LNCAP (cell line): ENCODE results near the gene MAP4K3.

Source experiments
- TF ChIP-seq, protein P1 (sequence below): fragments of 450-650 bp; IDR thresholded peaks from 2 replicates; pipeline ENCODE4 v1.5.1; 2017; ENCODE audit warnings: mild to moderate bottlenecking

The MAP4K3 gene

DNA sequence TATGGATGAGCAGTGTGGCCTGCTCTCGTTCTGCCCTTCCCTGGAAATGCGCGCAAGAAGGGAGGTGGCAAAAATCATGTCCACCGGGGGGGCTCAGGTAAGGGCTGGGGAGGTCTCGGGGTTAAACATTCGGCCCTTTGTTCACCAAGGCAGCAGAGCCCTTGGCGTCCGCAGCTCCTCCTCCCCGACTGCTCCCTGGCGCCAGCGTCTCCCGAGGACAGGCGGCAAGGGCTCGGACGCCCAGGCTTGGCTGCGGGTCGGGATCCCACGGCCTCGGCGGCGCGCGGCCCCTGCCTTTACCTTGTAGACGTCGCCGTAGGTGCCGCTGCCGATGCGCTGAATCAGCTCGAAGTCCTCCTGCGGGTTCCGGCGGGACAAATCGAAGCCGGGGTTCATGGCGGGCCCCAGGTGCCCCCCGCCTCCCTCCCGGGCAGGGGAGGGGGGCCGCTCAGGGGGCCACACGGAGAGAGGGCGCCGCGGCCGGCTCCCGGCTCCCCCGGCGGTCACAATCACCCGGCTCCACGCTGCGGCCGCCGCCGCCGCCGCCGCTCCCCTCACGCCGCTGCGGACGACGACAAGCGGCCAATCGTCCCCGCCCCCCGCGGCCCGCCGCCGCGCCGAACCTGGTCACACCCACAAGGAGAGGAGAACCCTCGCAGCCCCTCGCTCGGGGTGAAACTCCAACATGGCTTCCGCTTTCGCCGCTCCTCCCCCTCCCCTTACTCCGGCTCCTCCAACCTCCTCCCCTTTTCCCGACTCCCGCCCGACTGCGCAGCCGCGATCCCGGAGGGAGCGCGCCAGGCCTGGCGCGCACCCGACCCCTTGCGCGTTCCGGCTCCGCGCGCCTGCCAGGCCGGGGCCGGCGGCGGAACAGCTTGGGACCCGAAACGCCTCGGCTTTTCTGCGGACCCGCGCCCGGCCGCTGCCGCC lies at the start of gene MAP4K3:
Gene MAP4K3 (minus strand): TSS at position 694 of the 930 bp plus-strand sequence. CDS start 298 bp downstream, at position 396.
- TF ChIP-seq, protein P1, sequence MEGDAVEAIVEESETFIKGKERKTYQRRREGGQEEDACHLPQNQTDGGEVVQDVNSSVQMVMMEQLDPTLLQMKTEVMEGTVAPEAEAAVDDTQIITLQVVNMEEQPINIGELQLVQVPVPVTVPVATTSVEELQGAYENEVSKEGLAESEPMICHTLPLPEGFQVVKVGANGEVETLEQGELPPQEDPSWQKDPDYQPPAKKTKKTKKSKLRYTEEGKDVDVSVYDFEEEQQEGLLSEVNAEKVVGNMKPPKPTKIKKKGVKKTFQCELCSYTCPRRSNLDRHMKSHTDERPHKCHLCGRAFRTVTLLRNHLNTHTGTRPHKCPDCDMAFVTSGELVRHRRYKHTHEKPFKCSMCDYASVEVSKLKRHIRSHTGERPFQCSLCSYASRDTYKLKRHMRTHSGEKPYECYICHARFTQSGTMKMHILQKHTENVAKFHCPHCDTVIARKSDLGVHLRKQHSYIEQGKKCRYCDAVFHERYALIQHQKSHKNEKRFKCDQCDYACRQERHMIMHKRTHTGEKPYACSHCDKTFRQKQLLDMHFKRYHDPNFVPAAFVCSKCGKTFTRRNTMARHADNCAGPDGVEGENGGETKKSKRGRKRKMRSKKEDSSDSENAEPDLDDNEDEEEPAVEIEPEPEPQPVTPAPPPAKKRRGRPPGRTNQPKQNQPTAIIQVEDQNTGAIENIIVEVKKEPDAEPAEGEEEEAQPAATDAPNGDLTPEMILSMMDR = no peak

DNA sequence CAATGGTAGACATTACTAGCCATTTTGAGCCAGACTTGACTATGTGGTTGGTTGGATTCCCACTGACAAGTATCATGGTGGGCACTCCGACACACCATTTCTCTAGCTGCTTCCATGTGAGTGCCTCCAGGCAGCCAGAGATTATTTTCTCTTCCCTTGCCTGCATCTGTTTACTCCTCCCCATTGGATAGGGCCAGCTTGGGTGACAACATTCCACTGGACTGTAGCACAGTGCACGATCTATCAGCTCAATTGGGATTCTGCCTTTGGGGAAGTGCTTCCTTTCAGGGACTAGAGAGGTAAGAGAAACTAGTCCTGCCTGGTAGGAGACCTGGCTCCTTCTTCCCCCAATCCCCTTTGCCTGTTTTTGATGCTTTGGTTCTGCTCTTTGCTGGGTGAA lies 49.0 kb upstream of the MAP4K3 start:
- TF ChIP-seq, protein P1 = no peak

DNA sequence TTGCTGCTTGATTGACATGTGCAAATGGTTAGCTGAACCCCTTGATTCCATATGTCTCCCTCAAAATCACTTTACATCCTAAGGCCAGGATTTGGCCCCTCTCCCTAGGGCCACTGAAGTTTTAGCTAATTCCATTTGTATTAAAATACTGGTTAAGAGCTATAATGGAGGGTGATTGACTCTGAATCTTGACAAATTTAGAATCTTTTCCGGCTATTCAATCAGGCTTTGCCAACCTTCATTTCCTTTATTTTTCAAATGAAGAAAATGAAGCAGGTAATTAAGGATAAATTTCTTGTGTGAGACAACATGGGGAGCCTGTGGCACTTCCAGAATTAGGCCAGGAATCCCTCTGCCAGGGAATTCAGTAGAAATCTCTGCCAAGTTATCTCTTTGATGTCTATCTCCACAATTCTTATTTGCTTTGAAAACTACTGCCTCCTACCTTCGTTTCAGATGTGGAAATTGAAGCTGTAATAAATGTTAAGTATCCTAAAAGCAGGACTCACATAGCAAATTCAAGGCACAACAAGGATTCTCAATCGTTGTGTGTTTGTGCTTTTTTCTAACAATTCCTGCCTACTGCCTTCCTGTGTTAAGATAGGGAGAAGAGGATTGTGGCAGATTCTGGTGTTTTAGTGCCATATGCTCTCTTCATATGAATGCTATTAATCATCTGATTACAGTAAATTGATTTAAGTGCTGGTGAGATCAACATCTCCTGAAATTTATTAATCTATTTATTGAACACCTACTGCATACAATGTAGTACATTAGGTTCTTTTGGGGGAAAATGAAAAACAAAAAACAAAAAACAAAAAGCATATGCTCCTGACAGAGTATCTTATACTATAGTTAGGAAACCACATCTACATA lies 47.8 kb upstream of the MAP4K3 start:
- TF ChIP-seq, protein P1 = no peak; the same call in 1 of the 2 replicates

DNA sequence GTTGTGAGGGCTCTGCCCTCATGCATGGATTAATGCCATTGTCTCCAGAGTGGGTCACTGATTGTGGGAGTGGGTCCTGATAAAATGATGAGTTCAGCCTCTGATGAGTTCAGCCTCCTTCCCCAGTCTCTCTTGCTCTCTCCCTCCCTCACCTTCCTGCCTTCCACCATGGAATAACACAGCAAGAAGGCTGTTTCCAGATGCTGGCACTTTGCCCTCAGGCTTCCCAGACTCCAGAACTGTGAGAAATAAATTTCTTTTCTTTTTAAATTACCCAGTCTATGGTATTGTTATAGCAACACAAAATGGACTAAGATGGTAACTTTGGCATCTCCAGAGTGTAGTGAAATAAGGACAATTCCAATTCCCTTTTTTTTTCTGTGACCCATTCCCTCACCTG lies 47.1 kb upstream of the MAP4K3 start:
- TF ChIP-seq, protein P1 = no peak

DNA sequence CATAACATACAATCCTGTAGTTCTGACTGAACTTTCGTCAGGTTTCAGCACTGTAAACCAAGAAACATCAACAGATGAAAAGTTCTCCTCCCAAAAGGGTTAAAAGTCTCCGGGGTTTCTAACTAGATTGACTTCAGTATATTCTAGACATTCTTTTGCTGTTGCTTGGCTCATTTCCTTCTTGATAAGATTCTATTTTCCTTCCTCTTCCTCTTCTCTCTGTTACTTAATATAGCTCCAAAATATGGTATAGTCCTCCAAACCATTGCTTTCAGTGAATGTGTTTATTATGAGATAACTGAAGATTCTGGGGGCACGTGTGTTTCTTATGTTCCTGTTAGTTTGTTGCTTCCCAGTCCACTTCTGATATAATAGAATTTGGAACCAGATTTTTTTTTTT lies 46.4 kb upstream of the MAP4K3 start:
- TF ChIP-seq, protein P1 = no peak

DNA sequence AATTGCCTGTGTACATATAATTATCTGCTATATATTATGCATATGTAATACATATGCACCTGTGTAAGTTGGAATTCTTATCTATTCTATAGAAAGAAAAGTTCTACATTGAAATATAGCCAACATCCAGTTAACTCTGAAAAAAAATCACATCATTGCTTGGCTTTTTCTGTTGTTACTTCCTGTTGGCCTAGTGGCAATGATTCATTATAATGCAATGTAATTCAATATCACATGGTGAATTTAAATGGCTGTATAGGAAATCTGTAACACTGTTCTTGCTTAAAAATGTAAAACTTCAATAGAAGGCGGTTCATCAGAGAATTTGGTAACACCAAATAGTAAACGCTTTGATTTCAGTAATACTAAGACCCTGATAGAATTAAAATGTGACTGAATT lies 44.5 kb upstream of the MAP4K3 start:
- TF ChIP-seq, protein P1 = no peak

DNA sequence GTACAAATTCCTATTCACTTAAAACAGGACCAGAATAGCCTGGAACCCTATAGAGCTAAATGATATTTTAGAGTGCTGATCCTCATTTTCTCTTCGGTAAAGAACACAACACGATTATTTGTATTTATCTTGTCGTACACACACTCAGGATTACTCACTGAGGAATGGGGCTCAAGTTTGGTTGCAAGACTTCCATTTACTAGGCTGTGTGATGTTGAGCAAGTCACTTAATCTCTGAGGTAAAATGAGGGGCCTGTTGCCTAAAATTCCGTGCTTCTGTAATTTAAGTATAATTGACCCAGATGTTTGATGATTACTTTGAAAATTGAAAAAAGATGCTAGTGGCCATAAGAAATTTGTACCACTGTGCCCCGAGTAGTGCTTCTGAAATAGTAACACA lies 42.6 kb upstream of the MAP4K3 start:
- TF ChIP-seq, protein P1 = no peak
